GM12874 (cell line): ENCODE measurements around the gene FAM107B.

Source experiments
- CTCF ChIP-seq: IDR thresholded peaks from 2 replicates; pipeline ENCODE4 v1.5.1; 2011; ENCODE audit warnings: low read depth, mild to moderate bottlenecking, control low read depth, low read length, moderate library complexity; ENCODE audit not compliant: insufficient read depth

Gene FAM107B

GRCh38 chr10:14573666-14574261, 200.9 kb downstream of the FAM107B start:
- TF ChIP-seq CTCF: no peak

DNA sequence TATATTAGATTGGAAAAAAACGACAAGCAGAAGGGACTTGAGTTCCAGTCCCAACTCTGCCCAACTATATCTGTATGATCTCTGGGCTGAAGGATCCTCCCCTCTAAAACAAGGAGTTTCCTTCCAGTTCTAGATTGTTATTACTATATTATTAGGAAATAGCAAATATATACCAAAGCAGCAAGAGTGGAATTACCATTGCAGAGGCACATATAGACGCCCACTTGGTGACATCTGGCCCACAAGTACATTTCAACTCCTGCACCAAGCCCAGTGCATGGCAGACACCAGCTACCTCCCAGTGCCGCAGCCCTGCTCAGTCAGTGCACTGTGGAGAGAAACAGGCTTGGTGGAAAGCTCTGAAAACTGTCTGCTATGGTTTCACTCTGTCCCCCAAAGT, 201.9 kb downstream of the FAM107B start:
- no peak for TF ChIP-seq CTCF

- TF ChIP-seq CTCF: no peak
These were observed 202.7 kb downstream of the FAM107B start for GRCh38 chr10:14571866-14572507.

- TF ChIP-seq CTCF: no peak
These were observed 203.9 kb downstream of the FAM107B start for GRCh38 chr10:14570800-14571199.

GRCh38 chr10:14569274-14570060, 205.2 kb downstream of the FAM107B start:
- no peak for TF ChIP-seq CTCF

DNA sequence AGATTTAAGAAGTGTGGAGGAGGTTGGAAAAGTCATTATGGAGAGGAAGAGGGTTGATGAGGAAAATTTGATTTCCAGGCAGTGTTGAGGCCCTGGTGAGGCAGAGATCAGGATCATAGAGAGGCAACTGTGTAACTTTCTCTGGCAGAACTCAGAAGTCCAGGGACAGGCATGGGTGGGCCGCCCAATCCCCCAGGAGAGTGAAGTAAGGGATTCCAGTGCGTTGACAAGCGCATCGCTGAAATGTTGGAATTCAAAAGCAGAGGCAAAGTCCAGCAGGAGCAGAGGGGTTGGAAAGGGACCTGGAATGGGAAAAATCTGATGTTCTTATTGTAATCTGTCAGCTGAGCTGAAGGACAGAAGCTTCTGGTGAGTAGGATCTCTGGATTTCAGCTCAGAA, 207.3 kb downstream of the FAM107B start:
- no peak for TF ChIP-seq CTCF

DNA sequence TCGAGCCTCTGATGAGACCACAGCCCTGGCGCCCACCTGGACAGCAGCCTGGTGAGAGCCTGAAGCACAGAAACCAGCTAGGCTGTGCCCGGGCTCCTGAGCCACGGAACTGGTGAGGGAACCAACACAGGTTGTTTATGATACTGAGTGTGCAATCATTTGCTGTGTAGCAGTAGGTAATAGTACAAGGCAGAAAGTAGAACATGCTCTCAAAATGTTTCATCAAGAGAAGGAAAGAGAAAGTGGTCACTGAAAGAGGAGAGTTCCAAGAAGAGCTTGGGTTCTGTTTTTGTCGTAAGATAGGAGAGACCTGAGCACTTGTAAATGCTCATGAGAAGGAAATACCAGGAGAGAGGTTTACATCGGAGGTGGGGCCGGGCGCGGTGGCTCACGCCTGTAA, 208.2 kb downstream of the FAM107B start:
- TF ChIP-seq CTCF: no peak
